GM12892 (cell line): Measurements from ENCODE around the gene EDA.

ENCODE experiments used
- POLR2A ChIP-seq: IDR thresholded peaks from 2 replicates; pipeline ENCODE4 v1.6.1; 2011; ENCODE audit warnings: low read depth, low read length, control low read depth
- TAF1 ChIP-seq: IDR thresholded peaks from 2 replicates; pipeline ENCODE4 v1.6.1; 2011; ENCODE audit warnings: low read depth, mild to moderate bottlenecking, control low read depth, low read length, borderline replicate concordance

GRCh38 chrX:69748055-69748454 lies 132.1 kb downstream of the EDA start:
- TF ChIP-seq POLR2A (no peak), TAF1 (no peak)
